ENCODE results near the gene LIMK2.

LIMK2 gene

GRCh38 chr22:31279327-31279669, 67.2 kb downstream of the LIMK2 start:
- no peak for TF ChIP-seq CTCF (IDR thresholded peaks at IDR 0.05; ENCODE audit: low read depth, low read length)
- no peak overlapping the region for H3K4me3 ChIP-seq (ENCODE audit: low read depth, low read length)
- DNase-seq (ENCODE audit: low read depth, low spot score), result no peak
- in situ Hi-C loops (cut with HindIII; ENCODE audit: low sequenced_read_pairs), result no loop called here

GRCh38 chr22:31279821-31280505, 67.9 kb downstream of the LIMK2 start:
- no peak for DNase-seq (ENCODE audit: low read depth, low spot score)
- in situ Hi-C loops (cut with HindIII; ENCODE audit: low sequenced_read_pairs), result no loop called here
- TF ChIP-seq CTCF (IDR thresholded peaks at IDR 0.05; ENCODE audit: low read depth, low read length), result no peak
- H3K4me3 ChIP-seq (ENCODE audit: low read depth, low read length), result no peak overlapping the region

GRCh38 chr22:31281733-31282132, 69.6 kb downstream of the LIMK2 start:
- no peak for TF ChIP-seq CTCF (IDR thresholded peaks at IDR 0.05; ENCODE audit: low read depth, low read length)
- DNase-seq (ENCODE audit: low read depth, low spot score), result no peak
- no peak overlapping the region for H3K4me3 ChIP-seq (ENCODE audit: low read depth, low read length)
- in situ Hi-C loops (cut with HindIII; ENCODE audit: low sequenced_read_pairs), result no loop called here

DNA sequence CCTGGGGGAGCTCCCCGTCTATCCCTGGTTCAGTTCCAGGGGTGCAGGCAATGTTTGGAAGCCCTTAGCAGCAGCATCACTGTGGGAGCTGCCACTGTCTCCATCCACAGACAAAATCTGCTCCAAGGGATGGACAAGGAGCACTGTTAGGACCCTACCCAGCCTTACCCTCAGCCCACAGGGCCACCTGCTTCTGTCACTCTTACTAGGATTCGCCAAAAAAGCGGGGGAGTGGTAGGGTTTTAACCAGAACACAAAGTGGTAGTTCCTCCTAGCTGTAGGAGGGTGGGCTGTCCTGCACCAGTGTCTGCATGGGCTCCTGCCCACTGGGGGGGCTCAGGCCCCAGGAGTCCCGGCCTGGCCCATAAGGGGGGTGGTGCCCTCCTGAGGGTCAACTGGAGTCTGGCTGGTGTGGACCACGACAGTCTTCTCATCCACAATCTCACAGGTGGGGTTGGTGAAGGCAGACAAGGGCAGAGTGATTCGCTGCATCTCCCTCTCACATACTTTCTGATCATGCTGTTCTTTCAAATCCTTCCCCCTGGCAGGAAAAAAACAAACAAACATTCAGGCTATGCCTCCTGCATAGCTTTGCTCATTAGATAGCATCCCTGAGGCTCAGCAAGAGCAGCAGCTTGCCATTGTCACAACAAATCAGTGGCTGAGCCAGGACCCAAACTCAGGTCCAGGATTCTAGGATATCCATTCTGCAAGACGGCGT, 70.8 kb downstream of the LIMK2 start:
- H3K4me3 ChIP-seq (ENCODE audit: low read depth, low read length), result no peak overlapping the region
- TF ChIP-seq CTCF (IDR thresholded peaks at IDR 0.05; ENCODE audit: low read depth, low read length), result no peak
- no peak for DNase-seq (ENCODE audit: low read depth, low spot score)
- in situ Hi-C loops (cut with HindIII; ENCODE audit: low sequenced_read_pairs), result no loop called here

DNA sequence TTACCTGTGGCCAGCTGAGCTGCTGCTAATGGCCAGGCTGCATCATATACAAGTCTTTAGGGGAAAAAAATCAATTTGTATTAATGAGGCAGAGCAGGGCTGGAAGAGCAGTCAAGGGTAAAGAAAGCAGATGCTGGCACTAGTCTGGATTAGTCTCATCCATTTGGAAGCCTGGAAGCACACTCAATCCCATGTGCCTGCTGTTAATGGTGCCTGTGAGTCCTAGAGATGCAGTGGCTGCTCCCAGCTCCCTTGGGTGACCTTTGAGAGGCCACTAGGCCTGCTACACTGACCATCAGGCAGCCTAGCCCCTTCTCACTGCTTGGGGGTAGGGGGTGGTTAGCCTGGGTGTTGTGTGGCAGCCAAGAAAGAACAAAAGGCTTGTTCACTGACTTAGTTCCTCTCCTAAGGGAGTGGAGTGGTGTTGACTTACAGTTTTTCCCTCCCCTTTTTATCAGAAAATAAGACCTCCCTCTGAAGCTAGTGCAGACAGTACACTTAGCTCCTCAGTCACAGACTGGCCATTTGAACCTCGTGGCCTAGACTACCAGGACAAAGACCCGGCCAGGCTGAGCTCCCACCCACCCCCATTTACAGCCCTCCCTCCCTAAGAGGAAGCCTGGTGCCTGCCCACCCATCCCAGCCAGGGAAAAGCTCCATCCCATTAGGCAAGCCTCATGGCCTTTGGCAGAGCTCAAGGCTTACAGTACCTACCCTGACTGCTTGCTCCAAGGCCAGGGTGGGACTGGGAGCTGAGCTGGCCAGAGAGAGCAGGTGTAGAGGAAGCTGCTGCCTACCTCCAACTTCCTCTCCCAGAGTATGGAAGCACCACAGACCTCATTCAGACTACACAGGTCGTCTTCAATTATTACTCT, 72.4 kb downstream of the LIMK2 start:
- in situ Hi-C loops (cut with HindIII; ENCODE audit: low sequenced_read_pairs), result no loop called here
- DNase-seq (ENCODE audit: low read depth, low spot score), result no peak
- H3K4me3 ChIP-seq (ENCODE audit: low read depth, low read length), result no peak overlapping the region
- TF ChIP-seq CTCF (IDR thresholded peaks at IDR 0.05; ENCODE audit: low read depth, low read length), result no peak

DNA sequence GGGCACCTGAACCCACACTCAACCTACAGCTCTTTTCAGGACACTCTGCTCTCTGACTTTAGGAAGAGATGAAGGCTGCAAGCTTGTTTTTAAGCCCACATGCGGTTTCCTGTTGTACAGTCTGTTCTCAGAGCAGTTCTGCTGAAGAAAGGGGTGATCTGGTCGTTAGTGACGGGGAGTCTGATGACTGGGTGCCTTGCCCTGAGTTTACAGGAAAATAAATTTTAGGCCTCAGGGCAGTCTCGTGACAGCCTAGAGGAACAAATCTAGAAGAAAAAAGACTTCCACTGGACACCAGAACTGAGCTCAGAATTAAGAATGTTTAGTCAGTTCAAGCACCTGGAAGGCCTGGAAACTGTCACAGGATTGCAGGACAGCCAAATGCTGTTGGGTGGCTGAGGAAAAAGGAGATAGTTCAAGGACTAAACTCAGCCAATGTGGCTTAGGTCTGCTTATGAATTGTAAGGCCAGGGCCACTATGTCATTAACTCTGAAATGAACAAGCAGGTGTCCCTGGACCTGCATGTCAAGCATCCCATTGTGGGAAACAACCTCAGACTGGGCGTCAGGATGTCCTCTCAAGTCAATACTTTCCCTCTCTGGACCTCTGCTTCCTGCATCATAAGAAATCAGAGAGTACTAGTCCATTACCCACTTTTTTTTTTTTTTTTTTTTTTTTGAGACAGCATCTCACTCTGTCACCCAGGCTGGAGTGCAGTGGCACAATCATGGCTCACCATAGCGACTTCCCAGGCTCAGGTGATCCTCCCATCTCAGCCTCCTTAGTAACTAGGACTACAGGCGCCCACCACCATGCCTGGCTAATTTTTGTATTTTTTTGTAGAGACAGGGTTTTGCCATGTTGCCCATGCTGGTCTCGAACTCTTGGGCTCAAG, 74.5 kb downstream of the LIMK2 start:
- in situ Hi-C loops (cut with HindIII; ENCODE audit: low sequenced_read_pairs), result no loop called here

More for the DNA sequence above, 74.5 kb downstream of the LIMK2 start:
- TF ChIP-seq CTCF (IDR thresholded peaks at IDR 0.05; ENCODE audit: low read depth, low read length), result no peak
- H3K4me3 ChIP-seq (ENCODE audit: low read depth, low read length), result no peak overlapping the region
- DNase-seq (ENCODE audit: low read depth, low spot score), result no peak

Data from astrocyte of the spinal cord (primary cell).